Measurements from ENCODE around the gene MEA1. TPM values are rescaled to one million over a fixed set of nuclear protein-coding genes. Genes with fewer than 3 reads are reported as not detected.

The MEA1 gene
- total and polyA plus RNA-seq, 12 donors, result 22.9 to 74.3 (median 28.9) TPM

GRCh38 chr6:43035495-43036194, 21.9 kb upstream of the MEA1 start:
- intact Hi-C loops (cut with DNase I), result no loop called here
- Histone ChIP-seq H3K4me3 (no peak overlapping the region), H3K27ac (peak overlapping the region in 9 of 10 donors; percentile 11 to 82 (median 54)), H3K4me1 (peaks cover 0 to 30% (median 17%) of the 10 kb centered on the region in 9 donors), H3K27me3 (no peaks in the 10 kb centered on the region), H3K9me3 (no peaks in the 10 kb centered on the region), H3K36me3 (peaks cover 0 to 97% (median 17%) of the 10 kb centered on the region in 9 donors)
- ATAC-seq, result peak; percentile 78 to 97 (median 90)
- TF ChIP-seq, protein P1, sequence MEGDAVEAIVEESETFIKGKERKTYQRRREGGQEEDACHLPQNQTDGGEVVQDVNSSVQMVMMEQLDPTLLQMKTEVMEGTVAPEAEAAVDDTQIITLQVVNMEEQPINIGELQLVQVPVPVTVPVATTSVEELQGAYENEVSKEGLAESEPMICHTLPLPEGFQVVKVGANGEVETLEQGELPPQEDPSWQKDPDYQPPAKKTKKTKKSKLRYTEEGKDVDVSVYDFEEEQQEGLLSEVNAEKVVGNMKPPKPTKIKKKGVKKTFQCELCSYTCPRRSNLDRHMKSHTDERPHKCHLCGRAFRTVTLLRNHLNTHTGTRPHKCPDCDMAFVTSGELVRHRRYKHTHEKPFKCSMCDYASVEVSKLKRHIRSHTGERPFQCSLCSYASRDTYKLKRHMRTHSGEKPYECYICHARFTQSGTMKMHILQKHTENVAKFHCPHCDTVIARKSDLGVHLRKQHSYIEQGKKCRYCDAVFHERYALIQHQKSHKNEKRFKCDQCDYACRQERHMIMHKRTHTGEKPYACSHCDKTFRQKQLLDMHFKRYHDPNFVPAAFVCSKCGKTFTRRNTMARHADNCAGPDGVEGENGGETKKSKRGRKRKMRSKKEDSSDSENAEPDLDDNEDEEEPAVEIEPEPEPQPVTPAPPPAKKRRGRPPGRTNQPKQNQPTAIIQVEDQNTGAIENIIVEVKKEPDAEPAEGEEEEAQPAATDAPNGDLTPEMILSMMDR (IDR thresholded peaks at IDR 0.05), result no peak
- DNase-seq, result peak; percentile 59 to 77
- WGBS, 2 donors, result 46 to 66% methylated on average over 4 of the region's 4 CpGs

GRCh38 chr6:43034190-43034525, 20.4 kb upstream of the MEA1 start:
- Histone ChIP-seq H3K4me3 (no peak overlapping the region), H3K36me3 (peaks cover 0 to 99% (median 21%) of the 10 kb centered on the region in 9 donors), H3K4me1 (peaks cover 0 to 30% (median 17%) of the 10 kb centered on the region in 9 donors), H3K27ac (no peak overlapping the region), H3K9me3 (no peaks in the 10 kb centered on the region), H3K27me3 (no peaks in the 10 kb centered on the region)
- ATAC-seq (no peak), DNase-seq (no peak)
- intact Hi-C loops (cut with DNase I), result no loop called here
- WGBS, 2 donors, result 92 to 94% methylated on average over 2 of the region's 2 CpGs
- TF ChIP-seq, protein P1 (IDR thresholded peaks at IDR 0.05), result no peak

DNA sequence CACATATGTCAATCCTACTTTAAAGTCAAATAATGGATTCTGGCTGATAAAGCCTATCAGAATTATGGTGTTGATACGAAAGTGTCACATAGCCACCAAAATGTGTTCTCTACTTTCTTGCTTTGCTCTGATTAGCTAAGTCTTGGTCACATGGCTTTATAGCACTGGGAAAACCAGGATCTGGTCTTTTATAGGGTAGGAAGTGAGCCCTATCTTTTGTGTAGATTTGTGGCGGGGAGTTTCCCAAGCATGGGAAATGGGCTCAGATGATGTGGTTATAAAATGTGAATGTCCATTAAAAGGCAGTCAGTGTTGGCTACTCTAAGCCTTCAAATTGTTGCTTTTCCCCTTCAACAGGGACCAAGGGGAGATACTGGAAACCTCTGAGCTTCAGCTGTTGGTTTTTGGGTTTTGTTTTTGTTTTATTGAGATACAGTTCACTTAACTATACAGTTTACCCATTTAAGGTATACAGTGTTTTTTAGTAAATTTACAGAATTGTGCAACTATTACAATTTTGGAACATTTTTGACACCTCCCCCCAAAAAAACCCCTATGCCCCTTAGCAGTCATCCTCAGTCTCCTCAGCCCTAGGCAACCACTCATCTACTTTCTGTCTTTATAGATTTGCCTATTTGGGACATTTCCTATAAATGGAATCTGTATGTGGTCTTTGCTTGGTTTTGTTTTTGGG, 19.9 kb upstream of the MEA1 start:
- Histone ChIP-seq H3K4me1 (peaks cover 0 to 30% (median 17%) of the 10 kb centered on the region in 9 donors), H3K27me3 (no peaks in the 10 kb centered on the region), H3K4me3 (no peak overlapping the region), H3K36me3 (peaks cover 0 to 99% (median 21%) of the 10 kb centered on the region in 9 donors), H3K9me3 (no peaks in the 10 kb centered on the region), H3K27ac (no peak overlapping the region)
- ATAC-seq (no peak), DNase-seq (no peak)
- WGBS, 2 donors, result 92% methylated on average over 2 of the region's 2 CpGs
- TF ChIP-seq, protein P1 (IDR thresholded peaks at IDR 0.05), result no peak
- intact Hi-C loops (cut with DNase I), result no loop called here

GRCh38 chr6:43032326-43032725, 18.6 kb upstream of the MEA1 start:
- intact Hi-C loops (cut with DNase I), result no loop called here
- Histone ChIP-seq H3K4me1 (peaks cover 0 to 25% (median 16%) of the 10 kb centered on the region in 9 donors), H3K4me3 (no peak overlapping the region), H3K9me3 (no peaks in the 10 kb centered on the region), H3K36me3 (peaks cover 0 to 99% (median 28%) of the 10 kb centered on the region in 9 donors), H3K27me3 (no peaks in the 10 kb centered on the region), H3K27ac (no peak overlapping the region)
- TF ChIP-seq, protein P1 (IDR thresholded peaks at IDR 0.05), result no peak
- WGBS, 2 donors, result 90 to 96% methylated on average over 4 of the region's 4 CpGs
- ATAC-seq (no peak), DNase-seq (no peak)

All from heart right ventricle (tissue), 16 donors.